ENCODE measurements around the gene DUT.

- no peak for TF ChIP-seq CTCF (IDR thresholded peaks at IDR 0.05; ENCODE audit: low read depth, low read length, poor library complexity, severe bottlenecking)
- no peak for TF ChIP-seq EZH2phosphoT487 (IDR thresholded peaks at IDR 0.05; ENCODE audit: borderline replicate concordance, low read length)
These were observed 31.2 kb upstream of the DUT start for GRCh38 chr15:48300038-48300437.

Measured in DOHH2 (cell line).